HL-60 (cell line): ENCODE results near the gene RAMP3.

Source experiments
- DNase-seq, 2 experiments: peaks; one replicate each; pipeline ENCODE4 v3.0.0-alpha.2; 2010 to 2020; ENCODE audit warnings: low read depth in 1 of 2, low spot score in 1 of 2
- H3K27ac ChIP-seq: fragments of 250-450 bp; sonication (Bioruptor Pico); replicated peaks from 2 replicates; pipeline ENCODE4 v1.5.1; 2020; ENCODE audit warnings: mild to moderate bottlenecking, moderate library complexity
- H3K27me3 ChIP-seq: fragments of 250-450 bp; sonication (Bioruptor Pico); 2 replicates; pipeline ENCODE4 v1.5.1; 2021; ENCODE audit warnings: mild to moderate bottlenecking, moderate library complexity; ENCODE audit not compliant: insufficient read depth, poor library complexity, severe bottlenecking
- H3K4me3 ChIP-seq: replicated peaks from 2 replicates; pipeline ENCODE4 v1.5.1; 2011; ENCODE audit warnings: mild to moderate bottlenecking, control low read depth, low read length; ENCODE audit not compliant: insufficient read depth
- CTCF ChIP-seq: IDR thresholded peaks from one replicate; pipeline ENCODE4 v1.5.1; 2011; ENCODE audit warnings: low read length, control low read depth, inconsistent platforms; ENCODE audit not compliant: insufficient read depth
- GABPA ChIP-seq: IDR thresholded peaks from 2 replicates; pipeline ENCODE4 v1.6.1; 2012; ENCODE audit warnings: low read depth
- POLR2AphosphoS5 ChIP-seq: IDR thresholded peaks from 2 replicates; pipeline ENCODE4 v1.6.1; 2012; ENCODE audit warnings: low read depth
- REST ChIP-seq: IDR thresholded peaks from 2 replicates; pipeline ENCODE4 v1.6.1; 2012; ENCODE audit warnings: low read depth; ENCODE audit not compliant: insufficient replicate concordance
- SPI1 ChIP-seq: IDR thresholded peaks from 2 replicates; pipeline ENCODE4 v1.6.1; 2012; ENCODE audit warnings: low read depth, mild to moderate bottlenecking, borderline replicate concordance

RAMP3 gene

GRCh38 chr7:45145881-45146280 is 11.7 kb upstream of the RAMP3 start:
- TF ChIP-seq REST (no peak), GABPA (no peak), POLR2AphosphoS5 (no peak), SPI1 (no peak), CTCF (no peak)
- DNase-seq = no peak

GRCh38 chr7:45146531-45147379 is 10.8 kb upstream of the RAMP3 start:
- Histone ChIP-seq H3K27ac (no peak overlapping the region), H3K4me3 (no peak overlapping the region), H3K27me3 (no peaks in the 10 kb centered on the region)
- TF ChIP-seq POLR2AphosphoS5 = no peak
- no peak for TF ChIP-seq GABPA
- no peak for TF ChIP-seq CTCF
- no peak for TF ChIP-seq SPI1
- TF ChIP-seq REST = no peak
- no peak for DNase-seq

More at GRCh38 chr7:45145881-45146280, 11.7 kb upstream of the RAMP3 start:
- Histone ChIP-seq H3K4me3 (no peak overlapping the region), H3K27me3 (no peaks in the 10 kb centered on the region), H3K27ac (no peak overlapping the region)

GRCh38 chr7:45147858-45148652 is 9.5 kb upstream of the RAMP3 start:
- H3K27ac ChIP-seq = no peak overlapping the region
- H3K4me3 ChIP-seq = no peak overlapping the region
- TF ChIP-seq REST (no peak), SPI1 (no peak), GABPA (no peak), CTCF (no peak), POLR2AphosphoS5 (no peak)
- DNase-seq = no peak
- H3K27me3 ChIP-seq = no peaks in the 10 kb centered on the region
